Globus pallidus (tissue), 1 donor: ENCODE data around the gene CFAP92.
"Not testable (repeated sequence)": the region's sequence is repeated elsewhere in the genome, so short reads cannot be mapped to it uniquely, and the experiment has no call there.

ENCODE experiments used
- DNase-seq: peaks from one replicate; pipeline ENCODE4 v3.0.0-alpha.2; 2015; ENCODE audit warnings: low spot score

Gene CFAP92

GRCh38 chr3:128933213-128933921 lies 60.5 kb downstream of the CFAP92 start:
- DNase-seq = no peak

DNA sequence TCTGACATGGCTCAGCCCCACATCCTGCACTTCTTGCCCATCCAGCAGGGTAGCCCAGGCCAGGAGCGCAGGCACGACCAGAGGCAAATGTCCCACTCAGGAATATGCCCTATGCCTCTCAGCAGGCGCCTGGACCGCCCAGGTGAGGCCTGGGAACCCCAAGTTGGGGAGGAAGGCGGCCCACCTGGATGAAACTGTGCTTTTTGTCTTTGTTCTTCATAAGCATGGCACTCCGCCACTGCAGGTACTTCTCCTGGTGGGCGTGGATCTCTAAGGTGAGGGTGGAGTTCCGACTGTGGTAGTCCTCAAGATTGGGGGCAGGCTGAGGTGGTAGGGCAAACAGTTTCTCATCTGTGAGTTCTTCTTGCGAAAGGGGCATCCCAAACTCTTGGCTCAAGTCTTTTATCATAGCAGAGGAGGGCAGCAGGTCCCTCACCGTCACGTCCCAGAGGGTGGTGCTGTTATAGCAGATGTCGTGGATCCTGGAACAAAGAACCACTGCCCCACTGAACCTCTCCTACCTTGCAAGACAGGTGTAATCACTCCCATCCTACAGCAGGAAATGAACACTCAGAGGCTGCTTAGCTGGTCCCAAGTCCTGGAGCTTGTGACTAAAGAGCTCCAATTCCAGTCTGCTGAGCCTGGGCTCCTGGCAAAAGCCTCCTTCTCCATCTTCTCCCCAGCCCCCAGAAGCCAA lies 61.2 kb downstream of the CFAP92 start:
- DNase-seq = no peak

- no peak for DNase-seq
Observed at GRCh38 chr3:128931046-128931445, 62.8 kb downstream of the CFAP92 start.

- DNase-seq = no peak
Observed at GRCh38 chr3:128929364-128929763, 64.5 kb downstream of the CFAP92 start.

DNA sequence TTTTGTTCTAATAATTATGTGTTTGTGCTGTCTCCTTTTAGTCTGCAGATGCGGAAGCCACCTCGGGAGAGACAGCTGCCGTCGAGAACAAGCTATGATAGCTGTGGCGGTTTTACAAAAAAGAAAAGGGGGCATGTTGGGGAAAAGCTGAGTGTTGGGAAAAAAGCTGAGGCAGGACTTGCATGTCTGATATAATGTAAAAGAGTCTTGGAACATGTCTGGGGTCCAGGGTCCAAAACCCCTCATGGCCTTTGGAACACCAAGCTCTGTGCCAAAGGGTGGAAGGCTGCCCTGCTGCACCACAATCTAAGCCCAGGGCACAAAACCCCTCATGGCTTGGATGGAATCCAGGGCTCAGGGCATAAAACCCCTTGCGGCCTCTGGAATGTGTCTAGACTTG lies 69.9 kb downstream of the CFAP92 start:
- DNase-seq = not testable (repeated sequence)

GRCh38 chr3:128923576-128923975 lies 70.3 kb downstream of the CFAP92 start:
- no peak for DNase-seq

- DNase-seq = no peak
Observed at GRCh38 chr3:128922804-128923459, 70.9 kb downstream of the CFAP92 start.

GRCh38 chr3:128919988-128920387 lies 73.9 kb downstream of the CFAP92 start:
- DNase-seq = no peak

DNA sequence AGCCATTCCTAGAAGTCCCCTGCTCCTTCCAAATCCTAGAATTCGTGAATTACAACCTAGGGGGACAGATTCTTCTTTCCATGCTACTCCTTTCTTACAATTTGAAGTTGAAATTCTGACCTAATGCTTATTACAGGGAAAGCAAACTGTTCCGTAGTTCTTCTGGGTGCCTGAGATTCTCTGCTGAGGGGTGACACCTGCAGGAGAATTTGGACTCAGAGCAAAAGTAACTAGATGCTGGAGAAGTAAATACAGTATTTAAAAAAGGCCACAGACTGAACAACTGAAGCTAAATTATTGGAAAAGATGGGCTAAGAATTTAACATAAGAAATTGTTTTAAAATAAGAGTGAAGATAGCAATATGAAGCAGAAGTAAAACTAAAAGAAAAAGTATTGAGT lies 76.6 kb downstream of the CFAP92 start:
- DNase-seq = peak; percentile 12

DNA sequence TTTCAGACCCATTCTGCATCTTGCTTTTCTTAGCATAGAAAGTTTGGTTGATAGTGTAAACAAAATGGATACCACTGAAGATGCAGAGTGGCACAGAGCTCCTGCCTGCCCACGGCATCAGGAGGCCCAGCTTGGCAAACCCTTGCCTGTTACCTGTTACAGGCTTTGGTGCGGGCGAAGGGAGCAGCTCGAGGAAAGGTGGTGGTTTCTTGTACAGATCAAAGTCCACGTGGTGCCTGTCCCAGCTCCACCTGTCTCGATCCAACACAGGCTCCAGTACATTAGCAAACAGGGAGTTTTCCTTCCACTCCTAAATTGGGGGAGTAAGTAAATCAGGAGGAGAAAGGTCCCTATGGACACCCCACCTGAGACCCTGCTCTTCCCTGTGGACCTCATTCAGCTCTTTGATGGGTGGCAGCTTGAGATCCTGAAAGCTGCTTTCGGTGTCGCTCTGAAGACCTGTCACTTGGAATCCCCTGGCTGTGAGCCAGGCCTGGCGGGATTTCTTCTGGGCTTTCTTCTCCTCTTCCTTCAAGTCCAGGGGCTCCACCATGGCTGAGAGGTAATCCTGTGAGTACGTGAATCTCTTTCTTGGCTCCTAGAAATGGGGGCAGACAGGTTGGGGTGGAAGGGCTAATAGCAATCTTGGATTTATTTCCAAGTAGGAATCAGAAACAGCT lies 78.8 kb downstream of the CFAP92 start:
- no peak for DNase-seq

- no peak for DNase-seq
Observed at GRCh38 chr3:128911911-128912310, 82.0 kb downstream of the CFAP92 start.

DNA sequence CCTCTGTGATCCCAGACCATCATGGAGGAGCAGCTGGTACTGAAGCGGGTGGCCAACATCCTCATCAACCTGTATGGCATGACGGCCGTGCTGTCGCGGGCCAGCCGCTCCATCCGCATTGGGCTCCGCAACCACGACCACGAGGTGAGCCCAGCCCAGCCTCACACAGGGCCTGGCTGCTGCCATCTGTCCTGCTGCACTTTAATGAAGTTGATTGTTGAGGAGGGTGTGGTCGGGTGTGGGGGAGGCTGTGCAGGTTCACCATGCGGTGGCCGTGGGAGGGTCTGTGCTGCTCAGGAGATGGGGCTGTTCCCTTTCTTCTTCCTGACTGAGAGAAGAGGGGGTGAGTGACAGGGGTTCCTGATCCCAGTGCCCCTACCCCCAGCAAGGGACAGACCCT lies 83.9 kb downstream of the CFAP92 start:
- no peak for DNase-seq

- no peak for DNase-seq
Observed at GRCh38 chr3:128908951-128909350, 84.9 kb downstream of the CFAP92 start.

- DNase-seq = no peak
Observed at GRCh38 chr3:128907706-128908445, 86.0 kb downstream of the CFAP92 start.

GRCh38 chr3:128906804-128907525 lies 86.9 kb downstream of the CFAP92 start:
- no peak for DNase-seq

GRCh38 chr3:128906031-128906803 lies 87.7 kb downstream of the CFAP92 start:
- no peak for DNase-seq

- DNase-seq = no peak
Observed at GRCh38 chr3:128903501-128903900, 90.4 kb downstream of the CFAP92 start.

DNA sequence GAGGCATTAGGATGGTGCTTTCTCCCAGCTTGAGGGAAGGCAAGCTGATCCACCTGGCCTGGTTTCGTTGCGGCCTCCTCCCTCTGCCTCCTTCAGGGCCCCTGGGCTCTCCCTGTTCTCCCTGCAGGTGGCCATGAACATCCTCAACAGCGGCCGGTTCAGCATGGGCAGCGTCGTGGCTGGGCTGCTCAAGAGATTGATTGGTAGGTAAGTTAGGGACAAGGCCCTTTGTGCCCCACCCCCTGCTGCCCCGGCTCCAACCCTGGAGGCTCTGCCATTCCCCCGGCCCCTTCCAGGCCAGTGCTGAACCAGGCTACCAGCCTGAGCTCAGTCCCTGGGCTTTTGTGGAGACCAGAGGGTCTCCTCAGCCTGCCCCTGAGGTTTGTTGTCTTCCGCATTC lies 91.5 kb downstream of the CFAP92 start:
- no peak for DNase-seq

DNA sequence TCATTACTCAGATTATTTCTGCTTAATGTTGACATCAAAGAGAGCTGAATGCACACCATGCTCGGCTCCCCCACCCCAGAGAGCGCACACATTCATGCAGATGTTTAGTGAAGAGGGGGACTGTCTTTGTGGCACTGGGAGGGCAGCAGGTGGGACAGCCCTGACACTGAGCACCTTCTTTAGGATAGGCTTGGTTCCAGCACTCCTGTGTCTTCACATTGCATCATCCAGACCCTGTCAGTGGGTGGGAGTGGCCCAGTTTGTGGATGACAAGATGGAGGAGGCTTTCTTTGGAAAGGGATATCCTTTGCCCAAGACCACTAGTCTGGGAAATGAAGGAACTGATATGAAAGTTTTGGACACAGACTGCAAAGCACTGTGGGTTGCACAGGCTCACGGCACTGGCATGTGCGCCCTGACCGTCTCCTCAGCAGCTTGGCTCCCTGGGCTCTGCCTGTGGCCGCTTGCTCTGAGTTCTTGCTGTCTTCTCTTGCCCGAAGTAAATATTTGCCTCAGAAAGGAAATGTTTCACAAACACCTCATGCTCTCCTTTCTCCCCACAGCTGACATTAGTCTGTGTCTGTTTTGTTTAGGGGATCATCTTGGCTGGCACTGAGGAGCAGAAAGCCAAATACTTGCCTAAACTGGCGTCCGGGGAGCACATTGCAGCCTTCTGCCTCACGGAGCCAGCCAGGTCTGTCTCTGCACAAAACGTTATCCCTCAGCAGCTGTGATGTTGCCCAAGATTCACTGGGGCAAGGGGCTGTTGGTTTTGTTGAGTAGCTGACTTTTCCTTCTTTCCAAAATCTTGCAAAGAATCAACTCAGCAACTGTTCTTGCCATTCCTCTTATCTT lies 97.8 kb downstream of the CFAP92 start:
- no peak for DNase-seq
